DND-41 (cell line): Measurements from ENCODE around the gene CSF3R.
"Not testable (repeated sequence)": the region's sequence is repeated elsewhere in the genome, so short reads cannot be mapped to it uniquely, and the experiment has no call there.

Experiments
- ATAC-seq: fragments of 200-7000 bp; cut with Tn5 transposase; 3 replicates; pipeline ENCODE4 v1.9.1; 2021; ENCODE audit warnings: low read depth; ENCODE audit not compliant: insufficient read depth
- DNase-seq: peaks from one replicate; pipeline ENCODE4 v3.0.0-alpha.2; 2020
- H2AFZ ChIP-seq: 2 replicates; pipeline ENCODE4 v1.6.0; 2012; ENCODE audit warnings: low read depth, low read length
- H3K27ac ChIP-seq: 2 replicates; pipeline ENCODE4 v1.5.1; 2012; ENCODE audit warnings: low read length, inconsistent platforms
- H3K27me3 ChIP-seq: fragments of 200-600 bp; sonication (generic); 2 replicates; pipeline ENCODE4 v1.6.0; 2012; ENCODE audit warnings: low read length, mild to moderate bottlenecking, inconsistent platforms; ENCODE audit not compliant: insufficient read depth, poor library complexity
- H3K36me3 ChIP-seq: 2 replicates; pipeline ENCODE4 v1.5.1; 2012; ENCODE audit warnings: low read length, inconsistent platforms; ENCODE audit not compliant: insufficient read depth
- H3K4me1 ChIP-seq: 2 replicates; pipeline ENCODE4 v1.5.1; 2012; ENCODE audit warnings: mild to moderate bottlenecking, low read length; ENCODE audit not compliant: insufficient read depth
- H3K4me2 ChIP-seq: 2 replicates; pipeline ENCODE4 v1.6.0; 2012; ENCODE audit warnings: mild to moderate bottlenecking, moderate library complexity, low read length, inconsistent platforms; ENCODE audit not compliant: insufficient read depth
- H3K4me3 ChIP-seq, 2 experiments: fragments of 200-600 bp in 1 of 2; shearing (Covaris generic) in 1 of 2; 2 replicates each; pipeline ENCODE4 v1.5.1; 2012 to 2016; ENCODE audit warnings: inconsistent platforms in 2 of 2, low read length in 2 of 2, mild to moderate bottlenecking in 2 of 2, low read depth in 1 of 2, moderate library complexity in 1 of 2
- H3K79me2 ChIP-seq: 2 replicates; pipeline ENCODE4 v1.6.0; 2012; ENCODE audit warnings: low read length, inconsistent platforms; ENCODE audit not compliant: insufficient read depth
- H3K9ac ChIP-seq: 2 replicates; pipeline ENCODE4 v1.6.0; 2012; ENCODE audit warnings: low read depth, mild to moderate bottlenecking, inconsistent platforms, low read length, moderate library complexity
- H3K9me3 ChIP-seq: 2 replicates; pipeline ENCODE4 v1.5.1; 2012; ENCODE audit warnings: low read length, moderate library complexity, mild to moderate bottlenecking, inconsistent platforms; ENCODE audit not compliant: insufficient read depth, severe bottlenecking
- H4K20me1 ChIP-seq: 2 replicates; pipeline ENCODE4 v1.6.0; 2012; ENCODE audit warnings: low read length; ENCODE audit not compliant: insufficient read depth
- EZH2 ChIP-seq: IDR thresholded peaks from 3 replicates; pipeline ENCODE4 v1.6.1; 2012; ENCODE audit warnings: borderline replicate concordance, low read depth, mild to moderate bottlenecking, moderate library complexity, low read length, inconsistent platforms; ENCODE audit not compliant: severe bottlenecking
- TF ChIP-seq, protein P1 (sequence below): IDR thresholded peaks from 2 replicates; pipeline ENCODE4 v1.5.1; 2012; ENCODE audit warnings: borderline replicate concordance, low read length, moderate library complexity, mild to moderate bottlenecking; ENCODE audit not compliant: poor library complexity, severe bottlenecking; ENCODE audit errors: extremely low read depth

Gene CSF3R

DNA sequence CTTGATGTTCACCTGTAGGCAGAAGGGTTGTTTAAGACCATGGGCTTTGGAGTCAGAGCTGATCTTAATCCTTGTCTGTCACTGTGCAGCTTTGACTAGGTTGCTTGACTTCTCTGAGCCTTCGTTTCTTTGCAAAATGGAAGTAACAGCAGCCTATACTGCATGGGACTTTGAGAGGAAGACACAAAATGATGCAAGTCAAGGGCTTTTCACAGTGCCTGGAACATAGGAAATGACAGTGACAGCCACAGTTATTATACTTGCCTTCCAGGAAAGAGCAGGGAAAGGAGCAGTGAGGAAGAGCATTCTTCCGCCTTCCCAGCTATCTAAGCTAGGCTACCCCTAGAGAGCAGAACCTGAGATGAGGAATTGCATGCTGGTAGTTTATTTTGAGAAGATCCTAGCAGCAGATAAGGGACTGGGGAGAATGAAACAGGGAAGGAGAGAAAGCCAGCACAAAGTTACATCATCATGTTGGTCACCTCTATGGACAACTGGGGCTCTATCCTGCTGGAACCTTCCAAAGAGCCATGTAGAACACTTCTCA is 3.1 kb downstream of the CSF3R start:
- H3K27me3 ChIP-seq = peaks cover 4% of the 10 kb centered on the region
- no peak overlapping the region for H3K4me2 ChIP-seq
- no peaks in the 10 kb centered on the region for H3K9me3 ChIP-seq
- TF ChIP-seq EZH2 = no peak
- no peaks in the 10 kb centered on the region for H3K4me1 ChIP-seq
- no peaks in the 10 kb centered on the region for H4K20me1 ChIP-seq
- no peak overlapping the region for H2AFZ ChIP-seq
- no peak for ATAC-seq
- no peak overlapping the region for H3K9ac ChIP-seq
- H3K27ac ChIP-seq = no peak overlapping the region
- H3K79me2 ChIP-seq = no peaks in the 10 kb centered on the region
- H3K4me3 ChIP-seq = no peak overlapping the region
- DNase-seq = no peak
- H3K36me3 ChIP-seq = no peaks in the 10 kb centered on the region

DNA sequence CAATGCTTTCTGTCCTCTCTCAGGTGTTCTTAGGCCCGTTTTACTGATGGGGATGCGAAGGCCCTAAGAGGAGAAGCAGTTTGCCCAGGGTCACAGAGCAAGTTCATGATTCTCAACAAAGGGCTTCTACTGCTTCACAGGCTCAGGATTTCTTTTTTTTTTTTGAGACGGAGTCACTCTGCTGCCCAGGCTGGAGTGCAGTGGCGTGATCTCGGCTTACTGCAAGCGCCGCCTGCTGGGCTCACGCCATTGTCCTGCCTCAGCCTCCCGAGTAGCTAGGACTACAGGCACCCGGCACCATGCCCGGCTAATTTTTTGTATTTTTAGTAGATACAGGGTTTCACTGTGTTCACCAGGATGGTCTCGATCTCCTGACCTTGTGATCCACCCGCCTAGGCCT is 5.1 kb downstream of the CSF3R start:
- not testable (repeated sequence) for H4K20me1 ChIP-seq, H2AFZ ChIP-seq

DNA sequence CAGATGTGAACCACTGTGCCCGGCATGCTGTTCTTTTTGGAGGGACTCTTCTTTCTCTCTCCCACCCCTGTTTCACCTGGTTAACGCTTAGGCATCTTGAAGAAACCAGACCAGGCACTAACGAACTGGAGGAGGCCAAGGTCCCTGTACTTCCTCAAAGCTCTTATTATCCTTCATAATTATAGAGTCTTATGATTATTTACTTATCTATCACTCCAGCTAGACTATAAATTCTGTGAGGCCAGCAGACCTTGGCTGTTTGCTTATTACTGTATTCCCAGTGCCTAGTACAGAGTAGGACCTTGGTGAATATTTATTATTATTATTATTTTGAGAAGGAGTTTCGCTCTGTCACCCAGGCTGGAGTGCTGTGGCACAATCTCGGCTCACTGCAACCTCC is 5.8 kb downstream of the CSF3R start:
- no peak for ATAC-seq
- H3K27ac ChIP-seq = no peak overlapping the region
- no peaks in the 10 kb centered on the region for H3K4me1 ChIP-seq
- H3K27me3 ChIP-seq = peaks cover 4% of the 10 kb centered on the region
- H3K9ac ChIP-seq = no peak overlapping the region
- no peak for DNase-seq
- H3K9me3 ChIP-seq = no peaks in the 10 kb centered on the region
- no peak overlapping the region for H3K4me3 ChIP-seq
- no peak overlapping the region for H3K4me2 ChIP-seq
- no peaks in the 10 kb centered on the region; the same call in 1 of the 2 replicates for H4K20me1 ChIP-seq
- no peak overlapping the region for H2AFZ ChIP-seq
- no peaks in the 10 kb centered on the region for H3K36me3 ChIP-seq
- TF ChIP-seq, protein P1, sequence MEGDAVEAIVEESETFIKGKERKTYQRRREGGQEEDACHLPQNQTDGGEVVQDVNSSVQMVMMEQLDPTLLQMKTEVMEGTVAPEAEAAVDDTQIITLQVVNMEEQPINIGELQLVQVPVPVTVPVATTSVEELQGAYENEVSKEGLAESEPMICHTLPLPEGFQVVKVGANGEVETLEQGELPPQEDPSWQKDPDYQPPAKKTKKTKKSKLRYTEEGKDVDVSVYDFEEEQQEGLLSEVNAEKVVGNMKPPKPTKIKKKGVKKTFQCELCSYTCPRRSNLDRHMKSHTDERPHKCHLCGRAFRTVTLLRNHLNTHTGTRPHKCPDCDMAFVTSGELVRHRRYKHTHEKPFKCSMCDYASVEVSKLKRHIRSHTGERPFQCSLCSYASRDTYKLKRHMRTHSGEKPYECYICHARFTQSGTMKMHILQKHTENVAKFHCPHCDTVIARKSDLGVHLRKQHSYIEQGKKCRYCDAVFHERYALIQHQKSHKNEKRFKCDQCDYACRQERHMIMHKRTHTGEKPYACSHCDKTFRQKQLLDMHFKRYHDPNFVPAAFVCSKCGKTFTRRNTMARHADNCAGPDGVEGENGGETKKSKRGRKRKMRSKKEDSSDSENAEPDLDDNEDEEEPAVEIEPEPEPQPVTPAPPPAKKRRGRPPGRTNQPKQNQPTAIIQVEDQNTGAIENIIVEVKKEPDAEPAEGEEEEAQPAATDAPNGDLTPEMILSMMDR = no peak
- TF ChIP-seq EZH2 = no peak
- no peaks in the 10 kb centered on the region for H3K79me2 ChIP-seq

More for the DNA sequence above, 5.1 kb downstream of the CSF3R start:
- not testable (repeated sequence) for H3K9me3 ChIP-seq, H3K36me3 ChIP-seq, H3K9ac ChIP-seq, ATAC-seq, H3K27me3 ChIP-seq, DNase-seq, H3K79me2 ChIP-seq, H3K4me2 ChIP-seq, H3K4me3 ChIP-seq, H3K4me1 ChIP-seq, H3K27ac ChIP-seq

DNA sequence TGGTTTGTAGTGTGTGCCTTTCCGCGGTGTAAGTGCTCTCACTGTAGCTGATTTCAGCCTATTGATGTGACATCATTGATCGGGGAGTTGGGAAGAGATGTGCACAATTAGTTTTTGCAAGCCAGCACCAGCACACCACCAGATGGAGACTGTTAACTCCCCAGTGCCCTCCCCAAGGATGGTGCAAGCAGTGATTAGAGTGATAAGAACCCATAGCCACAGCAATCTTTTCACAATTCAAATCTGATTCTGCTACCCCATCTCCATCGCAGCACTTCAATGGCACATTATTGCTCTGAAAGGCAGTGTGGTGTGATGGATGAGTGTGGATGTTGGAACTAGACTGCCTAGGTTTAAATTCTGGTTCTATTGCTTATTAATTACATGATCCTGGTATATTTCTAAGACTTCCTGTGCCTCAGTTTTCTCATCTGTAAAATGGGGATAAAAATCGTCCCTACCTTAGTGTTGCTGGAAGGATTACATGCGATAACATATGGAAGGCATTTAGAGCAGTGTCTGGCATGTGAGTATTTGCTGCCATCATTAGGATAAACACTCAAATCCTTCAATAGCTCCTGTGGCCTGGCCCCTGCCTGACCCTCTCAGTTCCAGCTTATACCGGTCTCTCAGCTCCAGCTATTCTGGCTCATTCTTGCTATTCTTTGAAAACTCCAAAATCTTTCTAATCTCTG is 6.7 kb downstream of the CSF3R start:
- H3K9me3 ChIP-seq = no peaks in the 10 kb centered on the region
- ATAC-seq = no peak

More for the DNA sequence above, 6.7 kb downstream of the CSF3R start:
- DNase-seq = no peak
- Histone ChIP-seq H3K4me1 (no peaks in the 10 kb centered on the region), H3K9ac (no peak overlapping the region), H3K27ac (no peak overlapping the region), H3K4me3 (no peak overlapping the region), H4K20me1 (no peaks in the 10 kb centered on the region; the same call in 1 of the 2 replicates), H3K36me3 (no peaks in the 10 kb centered on the region), H3K27me3 (peaks cover 4% of the 10 kb centered on the region), H3K79me2 (no peaks in the 10 kb centered on the region), H2AFZ (no peak overlapping the region), H3K4me2 (no peak overlapping the region)
- TF ChIP-seq, protein P1 = no peak
- TF ChIP-seq EZH2 = no peak
